GM12878 (cell line): ENCODE data around the gene DCLRE1B. TPM values are rescaled to one million over a fixed set of nuclear protein-coding genes. Genes with fewer than 3 reads are reported as not detected.
A peak's percentile ranks its signal among the peaks of the same experiment; 100 is the strongest.

Experiments used
- ATAC-seq: fragments of 200-7000 bp; cut with Tn5 transposase; 3 replicates; pipeline ENCODE4 v1.9.1; 2020; ENCODE audit warnings: mild to moderate bottlenecking, moderate library complexity
- BruUV-seq: library from RNA; stranded (reverse); fragments of 400-500 nt; replicated peaks from 2 replicates; lab custom pipeline; 2021; lab: Mats Ljungman, UMichigan
- CTCF ChIA-PET: fragments of 300-600 bp; sonication (Branson Sonifier 250); formaldehyde crosslinking; extraction: SDS; loops from one replicate; lab custom pipeline; 2021; ENCODE audit warnings: inconsistent platforms; lab: Yijun Ruan, JAX
- POLR2A ChIA-PET: fragments of 350-600 bp; formaldehyde crosslinking; extraction: SDS; loops from one replicate; lab custom pipeline; 2021; ENCODE audit warnings: inconsistent platforms; lab: Charles Lee
- RAD21 ChIA-PET: fragments of 300-600 bp; sonication (Branson Sonifier 250); formaldehyde crosslinking; loops from one replicate; lab custom pipeline; 2023; ENCODE audit warnings: antibody characterized with exemption; ENCODE audit not compliant: unreplicated experiment; lab: Charles Lee
- SMC1A ChIA-PET: fragments of 300-600 bp; sonication (Branson Sonifier 250); formaldehyde crosslinking; loops from one replicate; lab custom pipeline; 2023; ENCODE audit not compliant: unreplicated experiment, uncharacterized antibody; lab: Charles Lee
- DNase-seq: peaks from one replicate; pipeline ENCODE4 v3.0.0-alpha.2; 2011; ENCODE audit warnings: low read depth, low spot score
- FAIRE-seq: peaks from 3 replicates; lab custom pipeline; 2011; peaks lifted over from hg19 to GRCh38; lab: Jason Lieb, UNC
- H2AFZ ChIP-seq: 2 replicates; pipeline ENCODE4 v1.6.0; 2011; ENCODE audit warnings: low read depth, low read length, control low read depth; ENCODE audit not compliant: control insufficient read depth
- H3K27ac ChIP-seq: 2 replicates; pipeline ENCODE4 v1.5.1; 2011; ENCODE audit warnings: control low read depth; ENCODE audit not compliant: control insufficient read depth, insufficient read depth
- H3K27me3 ChIP-seq, 2 experiments: replicated peaks in 1 of 2; 2 replicates each; pipeline versions ENCODE4 v1.6.0 to v1.6.1; 2011; ENCODE audit warnings: low read length in 1 of 2; ENCODE audit not compliant: control insufficient read depth in 2 of 2, insufficient read depth in 2 of 2
- H3K36me3 ChIP-seq, 2 experiments: 2 replicates each; pipeline ENCODE4 v1.5.1; 2011; ENCODE audit warnings: low read length in 1 of 2; ENCODE audit not compliant: control insufficient read depth in 2 of 2, insufficient read depth in 2 of 2
- H3K4me1 ChIP-seq: 2 replicates; pipeline ENCODE4 v1.6.1; 2011; ENCODE audit warnings: mild to moderate bottlenecking, low read length, moderate library complexity, mixed read lengths; ENCODE audit not compliant: control insufficient read depth, insufficient read depth
- H3K4me2 ChIP-seq: 2 replicates; pipeline ENCODE4 v1.6.0; 2011; ENCODE audit warnings: control low read depth; ENCODE audit not compliant: control insufficient read depth, insufficient read depth
- H3K4me3 ChIP-seq: fragments of 200-600 bp; sonication (generic); 2 replicates; pipeline ENCODE4 v1.5.1; 2016
- H3K79me2 ChIP-seq: 2 replicates; pipeline ENCODE4 v1.6.0; 2011; ENCODE audit warnings: low read length; ENCODE audit not compliant: control insufficient read depth, insufficient read depth
- H3K9ac ChIP-seq: 2 replicates; pipeline ENCODE4 v1.8.0; 2011; ENCODE audit warnings: low read length, control low read depth, mixed read lengths; ENCODE audit not compliant: control insufficient read depth, insufficient read depth
- H3K9me3 ChIP-seq: replicated peaks from 3 replicates; pipeline ENCODE4 v1.5.1; 2011; ENCODE audit warnings: mild to moderate bottlenecking, low read length; ENCODE audit not compliant: control insufficient read depth, insufficient read depth
- H4K20me1 ChIP-seq: 2 replicates; pipeline ENCODE4 v1.6.0; 2011; ENCODE audit not compliant: control insufficient read depth, insufficient read depth
- EED ChIP-seq: sonication (generic); IDR thresholded peaks from 2 replicates; pipeline ENCODE4 v1.6.1; 2016; ENCODE audit warnings: antibody characterized with exemption, low read depth
- MAX ChIP-seq: IDR thresholded peaks from 2 replicates; pipeline ENCODE4 v1.6.1; 2012; ENCODE audit warnings: low read depth, low read length, improper control_type of control experiment
- MLLT1 ChIP-seq: fragments of 450-650 bp; IDR thresholded peaks from 2 replicates; pipeline ENCODE4 v1.6.1; 2016; ENCODE audit warnings: mild to moderate bottlenecking
- NFXL1 ChIP-seq: fragments of 450-650 bp; IDR thresholded peaks from 2 replicates; pipeline ENCODE4 v1.6.1; 2017; ENCODE audit warnings: antibody characterized with exemption, mild to moderate bottlenecking, borderline replicate concordance
- RAD51 ChIP-seq: fragments of 450-650 bp; IDR thresholded peaks from 2 replicates; pipeline ENCODE4 v1.6.1; 2016; ENCODE audit warnings: moderate library complexity, mild to moderate bottlenecking, inconsistent platforms
- RFX5 ChIP-seq: IDR thresholded peaks from 2 replicates; pipeline ENCODE4 v1.6.1; 2011; ENCODE audit warnings: low read depth, low read length, improper control_type of control experiment
- SPI1 ChIP-seq: IDR thresholded peaks from 2 replicates; pipeline ENCODE4 v1.6.1; 2011; ENCODE audit warnings: low read depth, mild to moderate bottlenecking, low read length, moderate library complexity, borderline replicate concordance; ENCODE audit not compliant: insufficient read depth
- ZNF592 ChIP-seq: fragments of 450-650 bp; IDR thresholded peaks from 2 replicates; pipeline ENCODE4 v1.6.1; 2017; ENCODE audit warnings: mild to moderate bottlenecking, moderate library complexity
- ZNF687 ChIP-seq: fragments of 450-650 bp; IDR thresholded peaks from 2 replicates; pipeline ENCODE4 v1.6.1; 2017; ENCODE audit warnings: mild to moderate bottlenecking, moderate library complexity
- ZZZ3 ChIP-seq: IDR thresholded peaks from 2 replicates; pipeline ENCODE4 v1.6.1; 2011; ENCODE audit warnings: low read depth; ENCODE audit not compliant: control insufficient read depth, insufficient read length
- in situ Hi-C: fragments of 300-500 bp; cut with MboI; formaldehyde crosslinking; loops from 9 replicates; pipeline ENCODE4 v1.14.3; 2018; ENCODE audit warnings: mixed read lengths
- intact Hi-C: fragments of 100-400 bp; cut with micrococcal nuclease; formaldehyde crosslinking; loops from one replicate; pipeline ENCODE4 v1.14.2; 2022; ENCODE audit not compliant: unreplicated experiment
- polyA plus RNA-seq, 11 experiments: library from polyadenylated mRNA; depleted of rRNA in 4 of 11; unstranded in 6 of 11; stranded (reverse) in 5 of 11; fragments of >200 nt; fragmentation: Nextera tagmentation in 4 of 11; fragmentation: Illumina TruSeq in 1 of 11; extraction: Ambion mirVana in 4 of 11; extraction: Trizol in 1 of 11; gene quantifications; 1 replicate in 1 of 11; 2 replicates in 10 of 11; pipeline versions ENCODE4 v1.2.1 to v1.2.3, GENCODE V29; 2011 to 2016; ENCODE audit warnings: inconsistent platforms in 2 of 11, missing spikeins in 2 of 11, low read depth in 1 of 11
- total RNA-seq, 4 experiments: library from RNA; depleted of rRNA in 3 of 4; stranded (reverse); fragments of >200 nt in 3 of 4; fragmentation: Illumina TruSeq in 1 of 4; extraction: Trizol in 1 of 4; gene quantifications; 2 replicates each; pipeline versions ENCODE4 v1.2.1 to v1.2.3, GENCODE V29; 2013 to 2021

Gene DCLRE1B
- total and polyA plus RNA-seq, 10 of the 15 experiments (the other 5 are each of a cell fraction or from before 2014, with no cell fraction given) = 5.4 to 18.3 (median 13.4) TPM

GRCh38 chr1:113871597-113872113, 33.5 kb upstream of the DCLRE1B start, which contains the start of gene PTPN22 (continued):
- TF ChIP-seq RFX5 = no peak

- peaks cover 0 to 3% of the 10 kb centered on the region in 2 experiments; a peak in 2 of 4 replicates for H3K36me3 ChIP-seq
- RAD21 ChIA-PET = interaction anchor here (0.9 to 1.3 kb wide), 5 partner anchors 12 to 32 kb away, joined by 3 to 12 read pairs (median 3); partner anchors contain the start of gene AP4B1
- H3K9me3 ChIP-seq = no peaks in the 10 kb centered on the region
- peak overlapping the region; percentile 14; the same call in 1 of the 2 replicates for H3K4me3 ChIP-seq
- CTCF ChIA-PET = interaction anchor here (0.6 to 1.3 kb wide), 6 partner anchors 10 to 37 kb away, joined by 3 to 7 read pairs (median 4); partner anchors contain the start of gene AP4B1
- H3K4me2 ChIP-seq = peak overlapping the region; percentile 60
- DNase-seq = no peak
- in situ Hi-C loops = no loop called here
- H3K4me1 ChIP-seq = peaks cover 45% of the 10 kb centered on the region
- no peaks in the 10 kb centered on the region for H3K27me3 ChIP-seq
- peak overlapping the region; percentile 79 for H3K27ac ChIP-seq
- SMC1A ChIA-PET = interaction anchor here (0.7 to 1.3 kb wide), 6 partner anchors 9 to 32 kb away, joined by 3 to 16 read pairs (median 4); partner anchors contain the start of gene AP4B1
- intact Hi-C loops = no loop called here
- H3K79me2 ChIP-seq = peaks cover 41% of the 10 kb centered on the region
- no TSS peak for BruUV-seq
- no peaks in the 10 kb centered on the region for H4K20me1 ChIP-seq
- H2AFZ ChIP-seq = peak overlapping the region; percentile 90
- FAIRE-seq = no peak
- H3K9ac ChIP-seq = peak overlapping the region; percentile 86
- peak; percentile 19 for ATAC-seq
- POLR2A ChIA-PET = interaction anchor here (0.7 to 1.3 kb wide), 4 partner anchors 9 to 59 kb away, joined by 3 to 12 read pairs (median 7); partner anchors contain the start of gene AP4B1
- TF ChIP-seq MLLT1 (no peak), SPI1 (peak; percentile 55; the same call in 1 of the 2 replicates), MAX (0 out of 2 replicates have a peak, but pooled peaks have one; percentile 7), ZZZ3 (no peak), ZNF687 (no peak), ZNF592 (no peak), EED (no peak), NFXL1 (no peak), RAD51 (peak; percentile 30; the same call in 1 of the 2 replicates)
Measured at GRCh38 chr1:113872219-113872935, 32.7 kb upstream of the DCLRE1B start.
